A549 treated with AZD2906 at 1 μM for 4 hours (cell line): ENCODE measurements around the gene ULK1. TPM values are rescaled to one million over a fixed set of nuclear protein-coding genes. Genes with fewer than 3 reads are reported as not detected.

ENCODE experiments used
- total RNA-seq: library from RNA; stranded (reverse); fragments of 200-300 nt; extraction: Qiagen RNA extraction; gene quantifications from 5 replicates; pipeline ENCODE4 v1.2.3, GENCODE V29; 2022

The ULK1 gene
- 20.4 to 31.7 TPM (median 27.0 TPM) in 5 replicates for total RNA-seq

DNA sequence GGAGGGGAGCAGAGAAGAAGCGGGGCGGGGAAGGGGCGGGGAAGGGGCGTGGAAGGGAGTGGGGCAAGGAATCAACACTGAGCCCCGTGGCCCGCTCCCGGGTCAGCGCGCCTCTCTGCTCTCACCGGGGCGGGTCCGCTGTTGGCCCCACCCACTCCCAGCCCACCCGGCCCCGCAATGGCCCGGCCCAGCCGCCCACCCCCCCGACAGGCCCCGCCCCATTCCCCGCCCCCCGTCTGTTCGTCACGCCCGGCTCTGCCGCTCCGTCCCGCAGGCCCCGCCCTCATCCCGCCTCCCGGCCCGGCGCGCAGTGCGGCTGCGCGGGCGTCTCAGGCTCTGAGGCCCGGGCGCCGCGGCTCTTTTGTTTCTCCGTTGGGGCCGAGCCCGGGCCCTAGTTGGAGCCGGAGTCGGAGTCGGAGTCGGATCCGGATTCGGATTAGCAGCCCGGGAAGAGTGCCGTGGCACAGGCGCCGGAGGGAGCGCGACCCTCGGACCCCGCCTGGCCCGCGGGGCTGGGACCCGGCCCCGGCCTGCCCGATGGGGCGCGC lies at the start of gene ULK1:
Gene ULK1 (plus strand): TSS at position 310 of the 548 bp plus-strand sequence. CDS start 380 bp downstream, outside the sequence.

DNA sequence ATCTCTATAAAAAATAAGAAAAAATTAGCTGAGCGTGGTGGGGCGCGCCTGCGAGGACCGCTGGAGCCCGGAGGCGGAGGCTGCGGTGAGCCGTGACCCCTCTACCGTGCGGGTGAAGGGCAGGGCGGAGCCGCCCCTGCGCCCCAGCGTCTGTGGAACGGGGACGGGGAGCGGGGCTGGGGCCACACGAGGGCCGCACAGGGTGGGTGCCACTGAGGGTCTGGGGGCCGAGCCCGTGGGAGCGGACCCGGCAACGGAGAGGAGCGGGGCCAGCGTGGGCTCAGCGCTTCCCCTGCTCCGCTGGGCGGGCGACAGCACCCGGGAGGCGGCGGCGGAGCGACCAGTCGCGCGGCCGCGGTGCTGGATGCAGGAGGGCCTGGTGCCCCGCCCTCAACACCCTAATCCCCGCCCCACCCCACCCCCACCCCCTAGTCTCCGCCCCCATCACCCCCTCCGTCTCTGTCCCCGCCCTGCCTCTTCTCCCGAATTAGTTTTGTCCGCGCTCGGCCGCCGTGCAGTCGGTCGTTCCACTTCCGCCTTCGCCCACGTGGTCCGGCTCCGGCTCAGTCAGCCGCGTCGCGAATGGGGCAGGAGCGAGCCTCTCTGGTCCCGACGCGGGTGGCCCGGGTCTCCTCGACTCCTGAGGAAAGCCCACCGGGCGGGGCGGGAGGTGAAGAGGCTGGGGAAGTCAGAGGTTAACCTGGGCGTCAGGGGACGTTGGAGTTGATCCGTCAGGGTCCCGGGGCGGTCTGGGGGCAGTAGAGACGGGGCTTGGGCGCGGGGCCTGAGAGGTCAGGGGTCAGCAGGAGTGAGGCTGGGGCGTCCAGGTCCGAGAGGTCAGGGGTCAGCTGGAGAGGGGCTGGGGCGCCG lies 34.5 kb downstream of the ULK1 start, which contains the start of gene PUS1:
Gene PUS1 (plus strand): TSS at position 566 of the 870 bp plus-strand sequence. CDS start 447 bp downstream, outside the sequence.

DNA sequence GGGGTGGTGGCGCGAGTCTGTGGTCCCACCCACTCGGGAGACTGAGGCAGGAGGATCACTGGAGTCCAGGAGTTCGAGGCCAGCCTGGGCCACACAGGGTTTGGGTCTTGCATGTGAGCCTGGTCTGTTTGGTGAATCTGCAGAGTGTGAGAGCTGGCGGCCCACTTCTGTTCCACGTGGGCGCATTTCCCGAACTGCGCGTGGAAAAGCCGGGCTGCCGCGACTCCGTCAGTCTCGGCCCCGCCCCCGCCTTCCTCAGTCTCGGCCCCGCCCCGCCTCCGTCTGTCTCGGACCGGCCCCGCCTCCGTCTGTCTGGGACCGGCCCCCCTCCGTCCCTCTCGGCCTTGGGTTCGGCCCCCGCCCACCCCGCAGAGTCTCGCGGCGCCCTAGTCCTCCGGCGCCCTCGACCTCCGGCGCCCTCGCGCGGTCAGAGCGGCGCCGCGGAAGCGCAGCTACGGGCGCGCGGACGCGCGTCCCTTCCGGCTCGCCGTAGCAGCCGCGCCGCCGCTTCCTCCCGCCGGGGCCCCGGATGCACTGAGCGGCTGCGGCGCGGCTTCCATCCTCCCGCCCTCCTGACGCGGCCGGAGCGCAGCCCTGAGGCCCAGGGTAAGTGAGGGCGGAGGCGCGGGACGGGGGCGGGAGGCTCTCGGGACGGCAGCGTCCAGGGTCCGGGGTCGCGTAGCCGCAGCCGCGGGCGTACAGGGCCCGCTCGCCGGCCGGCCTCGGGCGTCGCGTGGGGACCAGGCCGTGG lies 55.2 kb downstream of the ULK1 start, which contains the start of gene EP400:
Gene EP400 (plus strand): TSS at position 512 of the 751 bp plus-strand sequence. CDS start 10,678 bp downstream, outside the sequence.

Other genes starting within 250 kb of the ULK1 start
- gene SFSWAP, start 183.5 kb upstream of the ULK1 start, total RNA-seq, result 25.5 to 31.0 TPM (median 29.7 TPM) in 5 replicates
- 8.1 to 12.1 TPM (median 10.5 TPM) in 5 replicates for gene MMP17, start 66.2 kb upstream of the ULK1 start, total RNA-seq
- 48.3 to 84.3 TPM (median 75.2 TPM) in 5 replicates for gene PUS1, start 34.7 kb downstream of the ULK1 start, total RNA-seq
- gene EP400, start 55.3 kb downstream of the ULK1 start, total RNA-seq, result 22.3 to 25.3 TPM (median 23.2 TPM) in 5 replicates
- gene DDX51, start 249.7 kb downstream of the ULK1 start, total RNA-seq, result 18.5 to 27.9 TPM (median 26.5 TPM) in 5 replicates
- 39.1 to 63.6 TPM (median 58.2 TPM) in 5 replicates for gene NOC4L, start 249.8 kb downstream of the ULK1 start, total RNA-seq